ENCODE data around the gene OR1N1.
"Not testable (repeated sequence)": the region's sequence is repeated elsewhere in the genome, so short reads cannot be mapped to it uniquely, and the experiment has no call there.

Gene OR1N1

GRCh38 chr9:122527193-122527592 lies at the start of gene OR1N1:
Gene OR1N1 (minus strand): TSS chr9:122527293. CDS start chr9:122527293, 0 bp downstream.
- no peak for DNase-seq (ENCODE audit: low read depth)
- no peak within 1 kb of the TSS for H3K4me3 ChIP-seq (ENCODE audit: low read depth, low read length)

- no peak overlapping the region for H3K4me3 ChIP-seq (ENCODE audit: low read depth, low read length)
- DNase-seq (ENCODE audit: low read depth) = no peak
Measured at GRCh38 chr9:122572456-122572855, 45.4 kb upstream of the OR1N1 start.

- no peak for DNase-seq (ENCODE audit: low read depth)
- no peak overlapping the region for H3K4me3 ChIP-seq (ENCODE audit: low read depth, low read length)
Measured at GRCh38 chr9:122567901-122568300, 40.8 kb upstream of the OR1N1 start.

GRCh38 chr9:122562134-122562760 lies 35.2 kb upstream of the OR1N1 start:
- no peak overlapping the region for H3K4me3 ChIP-seq (ENCODE audit: low read depth, low read length)
- DNase-seq (ENCODE audit: low read depth) = no peak

- no peak for DNase-seq (ENCODE audit: low read depth)
- H3K4me3 ChIP-seq (ENCODE audit: low read depth, low read length) = no peak overlapping the region
Measured at GRCh38 chr9:122561446-122561845, 34.4 kb upstream of the OR1N1 start.

- DNase-seq (ENCODE audit: low read depth) = no peak
- no peak within 1 kb of the TSS for H3K4me3 ChIP-seq (ENCODE audit: low read depth, low read length)
Measured at GRCh38 chr9:122552812-122553211, 25.7 kb upstream of the OR1N1 start, which contains the start of gene OR1N2. Gene OR1N2 (plus strand): TSS chr9:122553112. CDS start chr9:122553212, 100 bp downstream.

- H3K4me3 ChIP-seq (ENCODE audit: low read depth, low read length) = no peak overlapping the region
- no peak for DNase-seq (ENCODE audit: low read depth)
Measured at GRCh38 chr9:122551371-122551770, 24.3 kb upstream of the OR1N1 start.

GRCh38 chr9:122546196-122546595 lies 19.1 kb upstream of the OR1N1 start:
- H3K4me3 ChIP-seq (ENCODE audit: low read depth, low read length) = no peak overlapping the region
- no peak for DNase-seq (ENCODE audit: low read depth)

GRCh38 chr9:122538757-122539156 lies 11.7 kb upstream of the OR1N1 start:
- DNase-seq (ENCODE audit: low read depth) = no peak
- H3K4me3 ChIP-seq (ENCODE audit: low read depth, low read length) = no peak overlapping the region

- DNase-seq (ENCODE audit: low read depth); H3K4me3 ChIP-seq (ENCODE audit: low read depth, low read length): not testable (repeated sequence)
Measured at GRCh38 chr9:122537066-122537465, 10.0 kb upstream of the OR1N1 start.

GRCh38 chr9:122536134-122536533 lies 9.0 kb upstream of the OR1N1 start:
- DNase-seq (ENCODE audit: low read depth) = no peak

GRCh38 chr9:122531157-122531556 lies 4.1 kb upstream of the OR1N1 start:
- H3K4me3 ChIP-seq (ENCODE audit: low read depth, low read length); DNase-seq (ENCODE audit: low read depth): not testable (repeated sequence)

More at GRCh38 chr9:122536134-122536533, 9.0 kb upstream of the OR1N1 start:
- no peak overlapping the region for H3K4me3 ChIP-seq (ENCODE audit: low read depth, low read length)

- no peak for DNase-seq (ENCODE audit: low read depth)
- H3K4me3 ChIP-seq (ENCODE audit: low read depth, low read length) = no peak overlapping the region
Measured at GRCh38 chr9:122526602-122527001, 491 bp downstream of the OR1N1 start.

GRCh38 chr9:122519376-122519775 lies 7.7 kb downstream of the OR1N1 start:
- no peak for DNase-seq (ENCODE audit: low read depth)
- no peak overlapping the region for H3K4me3 ChIP-seq (ENCODE audit: low read depth, low read length)

- no peak for DNase-seq (ENCODE audit: low read depth)
- H3K4me3 ChIP-seq (ENCODE audit: low read depth, low read length) = no peak within 1 kb of the TSS
Measured at GRCh38 chr9:122518841-122519240, 8.3 kb downstream of the OR1N1 start, which contains the start of gene OR1J4. Gene OR1J4 (plus strand): TSS chr9:122519141. CDS start chr9:122519141, 0 bp downstream.

- no peak for DNase-seq (ENCODE audit: low read depth)
- no peak overlapping the region for H3K4me3 ChIP-seq (ENCODE audit: low read depth, low read length)
Measured at GRCh38 chr9:122518226-122518625, 8.9 kb downstream of the OR1N1 start.

GRCh38 chr9:122510502-122510901 lies 16.6 kb downstream of the OR1N1 start, which contains the start of gene OR1J2:
Gene OR1J2 (plus strand): TSS chr9:122510802. CDS start chr9:122510802, 0 bp downstream.
- DNase-seq (ENCODE audit: low read depth) = no peak
- no peak within 1 kb of the TSS for H3K4me3 ChIP-seq (ENCODE audit: low read depth, low read length)

- no peak for DNase-seq (ENCODE audit: low read depth)
- H3K4me3 ChIP-seq (ENCODE audit: low read depth, low read length) = no peak overlapping the region
Measured at GRCh38 chr9:122506964-122507363, 20.1 kb downstream of the OR1N1 start.

GRCh38 chr9:122498883-122499288 lies 28.2 kb downstream of the OR1N1 start:
- no peak for DNase-seq (ENCODE audit: low read depth)
- H3K4me3 ChIP-seq (ENCODE audit: low read depth, low read length) = no peak overlapping the region

- no peak overlapping the region for H3K4me3 ChIP-seq (ENCODE audit: low read depth, low read length)
- DNase-seq (ENCODE audit: low read depth) = no peak
Measured at GRCh38 chr9:122479062-122479461, 48.0 kb downstream of the OR1N1 start.

- DNase-seq (ENCODE audit: low read depth) = no peak
Measured at GRCh38 chr9:122477826-122478225, 49.3 kb downstream of the OR1N1 start, which contains the start of gene OR1J1. Gene OR1J1 (minus strand): TSS chr9:122477926. CDS start chr9:122477926, 0 bp downstream.

More at GRCh38 chr9:122477826-122478225, 49.3 kb downstream of the OR1N1 start, which contains the start of gene OR1J1:
- no peak within 1 kb of the TSS for H3K4me3 ChIP-seq (ENCODE audit: low read depth, low read length)

Data from skeletal muscle cell (primary cell).